Ishikawa (cell line): ENCODE measurements around the gene NHLRC2.

Experiments
- CEBPB ChIP-seq: IDR thresholded peaks from 2 replicates; pipeline ENCODE4 v1.6.1; 2012
- CREB1 ChIP-seq: IDR thresholded peaks from 2 replicates; pipeline ENCODE4 v1.6.1; 2012; ENCODE audit warnings: low read depth
- EGR1 ChIP-seq: IDR thresholded peaks from 2 replicates; pipeline ENCODE4 v1.6.1; 2012
- EP300 ChIP-seq: IDR thresholded peaks from 2 replicates; pipeline ENCODE4 v1.6.1; 2012; ENCODE audit warnings: borderline replicate concordance
- FOXM1 ChIP-seq: IDR thresholded peaks from 2 replicates; pipeline ENCODE4 v1.6.1; 2012; ENCODE audit warnings: low read depth, borderline replicate concordance
- NFIC ChIP-seq: IDR thresholded peaks from 2 replicates; pipeline ENCODE4 v1.6.1; 2012
- RAD21 ChIP-seq: IDR thresholded peaks from 2 replicates; pipeline ENCODE4 v1.6.1; 2012; ENCODE audit warnings: low read depth
- TAF1 ChIP-seq: IDR thresholded peaks from 2 replicates; pipeline ENCODE4 v1.6.1; 2012; ENCODE audit warnings: low read depth, mild to moderate bottlenecking
- TCF12 ChIP-seq: IDR thresholded peaks from 2 replicates; pipeline ENCODE4 v1.6.1; 2012; ENCODE audit warnings: low read depth
- TEAD4 ChIP-seq: IDR thresholded peaks from 2 replicates; pipeline ENCODE4 v1.6.1; 2012
- YY1 ChIP-seq: IDR thresholded peaks from 2 replicates; pipeline ENCODE4 v1.6.1; 2012; ENCODE audit warnings: low read depth
- ZBTB7A ChIP-seq: IDR thresholded peaks from 2 replicates; pipeline ENCODE4 v1.6.1; 2012; ENCODE audit warnings: low read depth
- TF ChIP-seq, protein P1 (sequence below): IDR thresholded peaks from 2 replicates; pipeline ENCODE4 v1.6.1; 2012
- TF ChIP-seq, protein P2 (sequence below): IDR thresholded peaks from 2 replicates; pipeline ENCODE4 v1.6.1; 2012; ENCODE audit warnings: low read depth, mild to moderate bottlenecking
- TF ChIP-seq, protein P3 (sequence below): IDR thresholded peaks from 2 replicates; pipeline ENCODE4 v1.6.1; 2012

The NHLRC2 gene

DNA sequence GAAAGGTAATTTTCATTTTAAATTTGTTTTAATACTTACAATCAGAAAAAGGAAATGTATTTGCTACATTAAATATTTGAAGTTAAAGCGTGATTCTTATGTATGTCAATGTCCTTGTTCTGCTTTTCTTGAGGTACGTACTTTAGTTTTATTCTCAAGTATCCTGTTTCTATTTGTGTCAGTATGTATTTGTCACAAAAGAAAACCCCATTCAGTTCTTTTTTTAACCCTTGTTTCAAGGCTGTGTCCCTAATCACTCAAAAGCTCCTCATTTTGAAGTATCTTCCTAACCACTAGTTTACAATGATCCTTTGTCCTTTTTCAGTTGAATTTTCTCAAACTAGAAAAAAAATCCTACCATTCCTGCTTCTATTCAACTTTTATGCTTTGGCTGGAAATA is 25.2 kb downstream of the NHLRC2 start:
- TF ChIP-seq CEBPB = no peak
- TF ChIP-seq TCF12 = no peak
- no peak for TF ChIP-seq TEAD4
- no peak for TF ChIP-seq CREB1
- TF ChIP-seq YY1 = no peak
- TF ChIP-seq ZBTB7A = no peak
- TF ChIP-seq, protein P1, sequence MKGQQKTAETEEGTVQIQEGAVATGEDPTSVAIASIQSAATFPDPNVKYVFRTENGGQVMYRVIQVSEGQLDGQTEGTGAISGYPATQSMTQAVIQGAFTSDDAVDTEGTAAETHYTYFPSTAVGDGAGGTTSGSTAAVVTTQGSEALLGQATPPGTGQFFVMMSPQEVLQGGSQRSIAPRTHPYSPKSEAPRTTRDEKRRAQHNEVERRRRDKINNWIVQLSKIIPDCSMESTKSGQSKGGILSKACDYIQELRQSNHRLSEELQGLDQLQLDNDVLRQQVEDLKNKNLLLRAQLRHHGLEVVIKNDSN = no peak
- TF ChIP-seq EGR1 = no peak

DNA sequence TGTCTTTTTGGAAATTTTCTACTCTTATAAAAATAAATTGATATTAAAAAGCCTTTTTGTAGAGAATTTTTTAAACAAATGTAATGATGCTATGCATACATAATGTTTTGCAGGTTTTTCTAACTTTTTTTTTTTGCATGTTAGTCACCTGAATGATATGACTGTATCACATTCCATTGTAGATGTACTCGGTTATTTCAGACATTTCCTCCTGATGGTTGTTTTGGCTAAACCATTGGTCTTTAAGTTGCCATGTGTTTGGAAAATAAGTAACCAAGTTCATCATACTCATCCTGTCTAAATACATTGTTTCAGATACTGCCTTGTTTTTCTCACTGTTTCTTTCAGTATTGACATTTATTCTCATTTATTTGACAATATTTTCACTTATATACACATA is 25.8 kb downstream of the NHLRC2 start:
- TF ChIP-seq, protein P1 = no peak
- TF ChIP-seq, protein P2, sequence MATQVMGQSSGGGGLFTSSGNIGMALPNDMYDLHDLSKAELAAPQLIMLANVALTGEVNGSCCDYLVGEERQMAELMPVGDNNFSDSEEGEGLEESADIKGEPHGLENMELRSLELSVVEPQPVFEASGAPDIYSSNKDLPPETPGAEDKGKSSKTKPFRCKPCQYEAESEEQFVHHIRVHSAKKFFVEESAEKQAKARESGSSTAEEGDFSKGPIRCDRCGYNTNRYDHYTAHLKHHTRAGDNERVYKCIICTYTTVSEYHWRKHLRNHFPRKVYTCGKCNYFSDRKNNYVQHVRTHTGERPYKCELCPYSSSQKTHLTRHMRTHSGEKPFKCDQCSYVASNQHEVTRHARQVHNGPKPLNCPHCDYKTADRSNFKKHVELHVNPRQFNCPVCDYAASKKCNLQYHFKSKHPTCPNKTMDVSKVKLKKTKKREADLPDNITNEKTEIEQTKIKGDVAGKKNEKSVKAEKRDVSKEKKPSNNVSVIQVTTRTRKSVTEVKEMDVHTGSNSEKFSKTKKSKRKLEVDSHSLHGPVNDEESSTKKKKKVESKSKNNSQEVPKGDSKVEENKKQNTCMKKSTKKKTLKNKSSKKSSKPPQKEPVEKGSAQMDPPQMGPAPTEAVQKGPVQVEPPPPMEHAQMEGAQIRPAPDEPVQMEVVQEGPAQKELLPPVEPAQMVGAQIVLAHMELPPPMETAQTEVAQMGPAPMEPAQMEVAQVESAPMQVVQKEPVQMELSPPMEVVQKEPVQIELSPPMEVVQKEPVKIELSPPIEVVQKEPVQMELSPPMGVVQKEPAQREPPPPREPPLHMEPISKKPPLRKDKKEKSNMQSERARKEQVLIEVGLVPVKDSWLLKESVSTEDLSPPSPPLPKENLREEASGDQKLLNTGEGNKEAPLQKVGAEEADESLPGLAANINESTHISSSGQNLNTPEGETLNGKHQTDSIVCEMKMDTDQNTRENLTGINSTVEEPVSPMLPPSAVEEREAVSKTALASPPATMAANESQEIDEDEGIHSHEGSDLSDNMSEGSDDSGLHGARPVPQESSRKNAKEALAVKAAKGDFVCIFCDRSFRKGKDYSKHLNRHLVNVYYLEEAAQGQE = no peak
- TF ChIP-seq CEBPB (no peak), FOXM1 (no peak), TCF12 (no peak), YY1 (no peak), TEAD4 (no peak), CREB1 (no peak), NFIC (no peak), EP300 (no peak), EGR1 (no peak), RAD21 (no peak), ZBTB7A (no peak), TAF1 (no peak)
- TF ChIP-seq, protein P3, sequence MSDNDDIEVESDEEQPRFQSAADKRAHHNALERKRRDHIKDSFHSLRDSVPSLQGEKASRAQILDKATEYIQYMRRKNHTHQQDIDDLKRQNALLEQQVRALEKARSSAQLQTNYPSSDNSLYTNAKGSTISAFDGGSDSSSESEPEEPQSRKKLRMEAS = no peak

DNA sequence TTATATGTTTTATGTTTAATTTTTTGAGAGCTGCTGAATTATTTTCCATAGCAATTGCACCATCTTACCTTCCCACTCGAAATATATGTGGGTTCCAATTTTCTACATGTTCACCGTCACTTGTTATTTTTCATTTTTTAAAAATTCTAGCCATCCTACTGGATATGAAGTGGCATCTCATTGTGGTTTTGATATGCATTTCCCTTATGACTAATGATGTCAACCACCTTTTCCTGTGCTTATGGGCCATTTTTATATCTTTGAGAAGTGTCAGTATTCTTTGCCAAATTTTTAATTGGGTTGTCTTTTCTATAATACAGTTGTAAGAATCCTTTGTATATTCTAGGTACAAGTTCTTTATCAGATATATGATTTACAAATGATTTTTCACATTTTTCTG is 27.8 kb downstream of the NHLRC2 start:
- TF ChIP-seq ZBTB7A (no peak), YY1 (no peak), CREB1 (no peak), NFIC (no peak), EGR1 (no peak), TEAD4 (no peak), RAD21 (no peak), EP300 (no peak), CEBPB (no peak), FOXM1 (no peak), TAF1 (no peak), TCF12 (no peak)
- TF ChIP-seq, protein P1 = no peak
- TF ChIP-seq, protein P2 = no peak
- TF ChIP-seq, protein P3 = no peak

DNA sequence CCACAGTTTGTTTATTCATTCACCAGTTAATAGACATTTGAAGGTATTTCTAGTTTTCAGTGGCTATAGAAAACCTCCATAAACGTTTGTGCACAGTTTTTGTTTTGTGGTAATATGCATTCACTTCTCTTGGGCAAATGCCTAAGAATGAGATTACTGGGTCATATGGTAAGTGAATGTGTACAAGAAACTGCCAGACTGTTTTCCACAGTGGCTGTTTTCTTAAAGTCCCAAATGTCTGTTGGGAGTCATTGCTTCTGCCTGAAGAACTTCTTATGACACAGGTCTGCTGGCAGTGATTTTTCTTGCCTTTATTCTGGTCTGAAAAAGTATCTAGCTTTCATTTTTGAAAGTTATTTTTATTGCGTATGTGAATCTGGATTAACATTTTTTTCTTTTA is 35.5 kb downstream of the NHLRC2 start:
- no peak for TF ChIP-seq TEAD4
- TF ChIP-seq, protein P1 = no peak
- TF ChIP-seq CEBPB = no peak
- TF ChIP-seq, protein P2 = no peak
- no peak for TF ChIP-seq EP300
- no peak for TF ChIP-seq EGR1
- TF ChIP-seq ZBTB7A = no peak
- no peak for TF ChIP-seq RAD21
- TF ChIP-seq TAF1 = no peak
- TF ChIP-seq, protein P3 = no peak
- TF ChIP-seq YY1 = no peak
- no peak for TF ChIP-seq CREB1
- no peak for TF ChIP-seq FOXM1
- no peak for TF ChIP-seq NFIC
- TF ChIP-seq TCF12 = no peak
